ENCODE results near the gene TMEM234.

Gene TMEM234

DNA sequence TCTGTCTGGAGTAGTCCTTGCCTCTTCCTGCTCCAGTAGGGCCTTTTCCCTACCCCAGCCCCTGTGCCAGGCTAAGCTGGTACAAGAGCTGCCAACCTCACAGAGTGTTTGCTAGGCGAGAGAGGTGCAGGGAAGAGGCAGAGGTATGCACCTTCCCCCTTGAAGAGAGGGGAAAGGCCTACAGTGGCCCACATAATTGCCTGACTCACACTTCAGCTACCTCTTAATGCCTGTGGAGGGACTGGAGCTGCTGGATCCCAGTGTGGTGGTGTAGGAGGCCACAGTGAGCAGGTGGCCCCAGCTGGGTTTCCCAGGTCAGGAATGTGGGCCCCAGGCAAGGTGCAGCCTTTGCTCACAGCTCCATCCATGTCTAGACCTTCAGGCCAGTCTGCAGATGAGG, 25.1 kb downstream of the TMEM234 start:
- H3K9me2 ChIP-seq (replicated peaks; ENCODE audit: insufficient read depth, low read length) = no peaks in the 10 kb centered on the region

DNA sequence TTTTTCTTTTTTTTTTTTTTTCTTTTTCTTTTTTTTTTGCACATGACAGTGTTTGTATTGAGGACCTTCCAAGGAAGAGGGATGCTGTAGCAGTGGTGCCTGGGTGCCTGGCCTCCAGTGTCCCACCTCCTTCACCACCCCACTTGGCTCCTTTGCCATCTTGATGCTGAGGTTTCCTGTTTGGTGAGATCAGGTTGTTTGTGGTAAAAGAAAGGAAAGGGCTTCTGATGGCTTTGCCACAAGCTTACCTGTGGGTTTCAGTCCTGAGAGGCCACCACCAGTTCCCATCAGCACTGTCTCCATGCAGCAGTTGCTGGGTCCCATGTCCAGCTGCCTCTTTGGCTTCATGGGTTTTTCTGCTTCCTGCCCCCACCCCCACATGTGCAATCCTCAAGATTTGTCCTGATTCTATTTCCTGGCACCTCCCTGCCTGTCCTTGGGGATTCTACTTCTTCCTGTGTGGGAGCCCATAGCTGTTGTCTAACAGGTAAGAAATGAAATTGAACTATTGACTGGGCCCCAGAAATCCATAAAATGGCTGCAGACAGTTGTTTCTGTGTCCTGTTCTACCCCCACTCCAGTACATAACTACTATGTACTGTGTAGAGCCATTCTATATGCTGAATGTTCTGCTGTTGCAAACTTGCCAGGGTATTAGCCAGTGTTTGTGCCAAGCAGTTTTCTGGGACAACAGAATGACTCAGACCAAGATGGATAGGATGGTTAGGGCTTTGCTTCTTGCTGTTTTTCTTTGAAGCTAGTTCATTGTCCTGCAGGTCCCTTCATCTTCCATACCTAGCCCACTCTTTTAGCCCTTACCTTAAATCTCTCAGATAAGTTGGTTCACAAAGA, 26.0 kb downstream of the TMEM234 start:
- peaks cover 18% of the 10 kb centered on the region for H3K36me3 ChIP-seq (ENCODE audit: low read length)
- H3K27ac ChIP-seq (ENCODE audit: low read depth, low read length) = no peak overlapping the region
- H3K9me2 ChIP-seq (replicated peaks; ENCODE audit: insufficient read depth, low read length) = no peaks in the 10 kb centered on the region
- no peaks in the 10 kb centered on the region for H3K79me2 ChIP-seq (ENCODE audit: insufficient read depth, low read length)
- H3K27me3 ChIP-seq (ENCODE audit: low read length) = no peaks in the 10 kb centered on the region
- no peaks in the 10 kb centered on the region for H4K20me1 ChIP-seq (ENCODE audit: low read depth, low read length)
- no peak overlapping the region for H3K9ac ChIP-seq (ENCODE audit: low read length)
- H3K4me2 ChIP-seq (ENCODE audit: low read depth, low read length, poor library complexity, severe bottlenecking) = no peak overlapping the region
- H2AFZ ChIP-seq (ENCODE audit: low read depth, low read length, severe bottlenecking) = no peak overlapping the region
- H3F3A ChIP-seq (ENCODE audit: insufficient read depth) = peaks cover 11% of the 10 kb centered on the region
- no peaks in the 10 kb centered on the region for H3K9me3 ChIP-seq (ENCODE audit: insufficient read depth, low read length)
- H3K4me3 ChIP-seq (ENCODE audit: insufficient read depth, low read length, poor library complexity, severe bottlenecking) = no peak overlapping the region
- TF ChIP-seq, protein P1, sequence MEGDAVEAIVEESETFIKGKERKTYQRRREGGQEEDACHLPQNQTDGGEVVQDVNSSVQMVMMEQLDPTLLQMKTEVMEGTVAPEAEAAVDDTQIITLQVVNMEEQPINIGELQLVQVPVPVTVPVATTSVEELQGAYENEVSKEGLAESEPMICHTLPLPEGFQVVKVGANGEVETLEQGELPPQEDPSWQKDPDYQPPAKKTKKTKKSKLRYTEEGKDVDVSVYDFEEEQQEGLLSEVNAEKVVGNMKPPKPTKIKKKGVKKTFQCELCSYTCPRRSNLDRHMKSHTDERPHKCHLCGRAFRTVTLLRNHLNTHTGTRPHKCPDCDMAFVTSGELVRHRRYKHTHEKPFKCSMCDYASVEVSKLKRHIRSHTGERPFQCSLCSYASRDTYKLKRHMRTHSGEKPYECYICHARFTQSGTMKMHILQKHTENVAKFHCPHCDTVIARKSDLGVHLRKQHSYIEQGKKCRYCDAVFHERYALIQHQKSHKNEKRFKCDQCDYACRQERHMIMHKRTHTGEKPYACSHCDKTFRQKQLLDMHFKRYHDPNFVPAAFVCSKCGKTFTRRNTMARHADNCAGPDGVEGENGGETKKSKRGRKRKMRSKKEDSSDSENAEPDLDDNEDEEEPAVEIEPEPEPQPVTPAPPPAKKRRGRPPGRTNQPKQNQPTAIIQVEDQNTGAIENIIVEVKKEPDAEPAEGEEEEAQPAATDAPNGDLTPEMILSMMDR (IDR thresholded peaks at IDR 0.05; ENCODE audit: insufficient read depth, low read length, poor library complexity, severe bottlenecking) = no peak
- TF ChIP-seq EZH2phosphoT487 (conservative IDR thresholded peaks at IDR 0.05; ENCODE audit: low read length) = no peak

More for the DNA sequence above, 25.1 kb downstream of the TMEM234 start:
- Histone ChIP-seq H2AFZ (ENCODE audit: low read depth, low read length, severe bottlenecking) (no peak overlapping the region), H3K9ac (ENCODE audit: low read length) (no peak overlapping the region), H3K4me2 (ENCODE audit: low read depth, low read length, poor library complexity, severe bottlenecking) (no peak overlapping the region), H3K27me3 (ENCODE audit: low read length) (no peaks in the 10 kb centered on the region), H3K27ac (ENCODE audit: low read depth, low read length) (no peak overlapping the region), H3K36me3 (ENCODE audit: low read length) (peaks cover 9% of the 10 kb centered on the region; the same call in 1 of the 2 replicates), H4K20me1 (ENCODE audit: low read depth, low read length) (no peaks in the 10 kb centered on the region), H3K79me2 (ENCODE audit: insufficient read depth, low read length) (0 out of 2 replicates have a peak, but pooled peaks cover 1% of the 10 kb centered on the region), H3K4me3 (ENCODE audit: insufficient read depth, low read length, poor library complexity, severe bottlenecking) (no peak overlapping the region), H3F3A (ENCODE audit: insufficient read depth) (peaks cover 16% of the 10 kb centered on the region), H3K9me3 (ENCODE audit: insufficient read depth, low read length) (no peaks in the 10 kb centered on the region)
- no peak for TF ChIP-seq EZH2phosphoT487 (conservative IDR thresholded peaks at IDR 0.05; ENCODE audit: low read length)
- TF ChIP-seq, protein P1 (IDR thresholded peaks at IDR 0.05; ENCODE audit: insufficient read depth, low read length, poor library complexity, severe bottlenecking) = no peak

DNA sequence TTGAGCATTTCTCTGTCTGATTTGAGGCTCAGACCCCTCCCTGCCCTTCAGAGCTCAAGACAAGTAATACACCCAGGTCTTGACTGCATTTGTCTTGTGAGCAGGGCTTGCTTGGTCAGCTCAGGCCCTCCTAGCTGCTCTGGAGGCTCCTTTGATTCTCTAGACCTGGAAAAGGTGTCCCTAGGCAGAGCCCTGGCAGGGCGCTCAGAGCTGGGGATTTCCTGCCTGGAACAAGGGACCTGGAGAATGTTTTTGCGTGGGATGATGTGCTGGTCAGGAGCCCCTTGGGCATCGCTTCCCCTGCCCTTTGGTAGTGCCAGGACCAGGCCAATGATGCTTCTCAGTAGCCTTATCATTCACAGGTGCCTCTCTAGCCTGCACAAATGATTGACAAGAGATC, 26.6 kb downstream of the TMEM234 start:
- H3K4me2 ChIP-seq (ENCODE audit: low read depth, low read length, poor library complexity, severe bottlenecking) = no peak overlapping the region
- H3K27me3 ChIP-seq (ENCODE audit: low read length) = no peaks in the 10 kb centered on the region
- H3K9ac ChIP-seq (ENCODE audit: low read length) = no peak overlapping the region
- no peaks in the 10 kb centered on the region for H3K9me3 ChIP-seq (ENCODE audit: insufficient read depth, low read length)
- 0 out of 2 replicates have a peak, but pooled peaks cover 9% of the 10 kb centered on the region for H3F3A ChIP-seq (ENCODE audit: insufficient read depth)
- no peaks in the 10 kb centered on the region for H4K20me1 ChIP-seq (ENCODE audit: low read depth, low read length)
- no peaks in the 10 kb centered on the region for H3K79me2 ChIP-seq (ENCODE audit: insufficient read depth, low read length)
- no peak overlapping the region for H3K27ac ChIP-seq (ENCODE audit: low read depth, low read length)
- no peaks in the 10 kb centered on the region for H3K9me2 ChIP-seq (replicated peaks; ENCODE audit: insufficient read depth, low read length)
- TF ChIP-seq, protein P1 (IDR thresholded peaks at IDR 0.05; ENCODE audit: insufficient read depth, low read length, poor library complexity, severe bottlenecking) = no peak
- TF ChIP-seq EZH2phosphoT487 (conservative IDR thresholded peaks at IDR 0.05; ENCODE audit: low read length) = no peak
- peaks cover 19% of the 10 kb centered on the region for H3K36me3 ChIP-seq (ENCODE audit: low read length)
- no peak overlapping the region for H3K4me3 ChIP-seq (ENCODE audit: insufficient read depth, low read length, poor library complexity, severe bottlenecking)
- H2AFZ ChIP-seq (ENCODE audit: low read depth, low read length, severe bottlenecking) = no peak overlapping the region

Data from SU-DHL-6 (cell line).